GM13977 (cell line): ENCODE data around the gene GALNT9.

Source experiments
- DNase-seq: peaks from one replicate; pipeline ENCODE4 v3.0.0; 2012; ENCODE audit warnings: low spot score
- in situ Hi-C: fragments of 300-500 bp; cut with MboI; formaldehyde crosslinking; loops from one replicate; pipeline ENCODE4 v1.12.0; 2022; ENCODE audit warnings: low sequenced_read_pairs, low pct_unique_long_range_greater_than_20kb, mixed read lengths, inconsistent platforms; ENCODE audit not compliant: unreplicated experiment
- TF ChIP-seq, protein P1 (sequence below): IDR thresholded peaks from 2 replicates; pipeline ENCODE4 v1.5.1; 2012; ENCODE audit warnings: mild to moderate bottlenecking, control low read depth; ENCODE audit not compliant: insufficient read depth; ENCODE audit errors: extremely low read depth, missing control alignments

The GALNT9 gene

GRCh38 chr12:132346471-132347175, 17.2 kb upstream of the GALNT9 start:
- TF ChIP-seq, protein P1, sequence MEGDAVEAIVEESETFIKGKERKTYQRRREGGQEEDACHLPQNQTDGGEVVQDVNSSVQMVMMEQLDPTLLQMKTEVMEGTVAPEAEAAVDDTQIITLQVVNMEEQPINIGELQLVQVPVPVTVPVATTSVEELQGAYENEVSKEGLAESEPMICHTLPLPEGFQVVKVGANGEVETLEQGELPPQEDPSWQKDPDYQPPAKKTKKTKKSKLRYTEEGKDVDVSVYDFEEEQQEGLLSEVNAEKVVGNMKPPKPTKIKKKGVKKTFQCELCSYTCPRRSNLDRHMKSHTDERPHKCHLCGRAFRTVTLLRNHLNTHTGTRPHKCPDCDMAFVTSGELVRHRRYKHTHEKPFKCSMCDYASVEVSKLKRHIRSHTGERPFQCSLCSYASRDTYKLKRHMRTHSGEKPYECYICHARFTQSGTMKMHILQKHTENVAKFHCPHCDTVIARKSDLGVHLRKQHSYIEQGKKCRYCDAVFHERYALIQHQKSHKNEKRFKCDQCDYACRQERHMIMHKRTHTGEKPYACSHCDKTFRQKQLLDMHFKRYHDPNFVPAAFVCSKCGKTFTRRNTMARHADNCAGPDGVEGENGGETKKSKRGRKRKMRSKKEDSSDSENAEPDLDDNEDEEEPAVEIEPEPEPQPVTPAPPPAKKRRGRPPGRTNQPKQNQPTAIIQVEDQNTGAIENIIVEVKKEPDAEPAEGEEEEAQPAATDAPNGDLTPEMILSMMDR, result no peak
- in situ Hi-C loops, result no loop called here

GRCh38 chr12:132345561-132346200, 16.3 kb upstream of the GALNT9 start:
- no peak for DNase-seq
- TF ChIP-seq, protein P1, result no peak
- in situ Hi-C loops, result no loop called here

More at GRCh38 chr12:132346471-132347175, 17.2 kb upstream of the GALNT9 start:
- no peak for DNase-seq

- no peak for DNase-seq
- TF ChIP-seq, protein P1, result no peak
- in situ Hi-C loops, result no loop called here
Measured at GRCh38 chr12:132345126-132345525, 15.7 kb upstream of the GALNT9 start.

DNA sequence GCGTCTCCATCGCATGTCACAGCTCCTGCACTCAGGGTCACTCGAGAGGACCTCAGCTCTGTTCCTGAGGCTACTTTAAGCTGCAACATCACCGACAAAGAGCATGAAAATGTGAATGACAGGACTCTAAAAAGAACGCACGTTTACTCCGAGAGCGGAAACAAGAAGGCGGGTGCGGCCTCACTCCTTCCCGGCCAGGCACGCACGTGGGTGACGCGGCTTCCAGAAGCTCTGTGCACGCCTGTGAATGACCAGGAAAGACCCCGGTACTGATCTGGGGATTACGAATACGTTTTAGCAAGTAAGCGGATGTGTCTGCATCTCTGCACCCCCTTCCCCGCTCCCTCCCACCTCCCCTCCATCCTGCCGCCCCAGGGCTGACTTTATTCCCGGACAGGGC, 15.2 kb upstream of the GALNT9 start:
- TF ChIP-seq, protein P1, result no peak
- no peak for DNase-seq
- in situ Hi-C loops, result no loop called here

GRCh38 chr12:132344181-132344580, 14.8 kb upstream of the GALNT9 start:
- TF ChIP-seq, protein P1, result no peak
- DNase-seq, result no peak
- in situ Hi-C loops, result no loop called here

DNA sequence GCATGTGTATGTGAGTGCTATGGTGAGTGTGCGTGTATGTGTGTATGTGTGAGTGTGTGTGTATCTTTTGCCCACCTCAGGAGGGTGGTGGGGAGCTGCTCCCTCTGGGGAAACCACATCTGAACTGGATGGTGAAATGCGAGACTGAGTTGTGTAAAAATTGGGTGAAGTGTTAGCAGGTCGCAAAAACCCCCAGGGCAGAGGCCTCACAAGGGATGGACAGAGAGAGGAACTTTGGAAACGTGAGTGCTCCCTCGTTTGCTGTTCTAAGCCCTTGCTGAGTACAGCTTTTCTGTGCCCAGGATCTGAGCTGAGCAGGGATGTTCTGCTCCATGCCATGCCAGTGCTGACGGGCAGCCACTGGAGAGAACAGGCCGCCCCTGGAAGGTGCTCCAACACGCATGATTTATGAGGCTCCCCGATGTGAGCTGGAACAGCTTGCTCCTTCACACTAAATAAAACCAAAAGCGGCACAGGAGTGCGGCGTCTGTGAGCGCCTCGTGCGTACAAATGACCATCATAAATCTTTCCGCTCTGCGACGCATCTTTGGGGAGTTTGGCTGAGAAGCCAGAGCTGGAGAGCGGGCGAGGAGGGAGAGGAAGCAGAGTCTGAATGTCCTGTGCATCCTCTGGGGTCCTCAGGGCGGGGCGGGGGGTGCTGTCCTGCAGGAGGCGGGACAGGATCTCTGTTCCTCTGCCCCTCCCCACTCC, 14.1 kb upstream of the GALNT9 start:
- no peak for DNase-seq
- TF ChIP-seq, protein P1, result no peak
- in situ Hi-C loops, result no loop called here
